Loucy (cell line): ENCODE measurements around the gene SHC3.

Experiments used
- CTCF ChIP-seq: fragments of 200-600 bp; sonication (generic); conservative IDR thresholded peaks from 2 replicates; pipeline ENCODE4 v1.5.1; 2014; ENCODE audit warnings: mild to moderate bottlenecking, antibody characterized with exemption, low read length
- EZH2phosphoT487 ChIP-seq: fragments of 200-600 bp; IDR thresholded peaks from 2 replicates; pipeline ENCODE4 v1.6.1; 2018; ENCODE audit warnings: antibody characterized with exemption, mild to moderate bottlenecking, moderate library complexity, borderline replicate concordance

- TF ChIP-seq CTCF (no peak), EZH2phosphoT487 (no peak)
Observed at GRCh38 chr9:89177944-89178829, at the start of gene SHC3.
